Measurements from ENCODE around the gene RAPGEF2. TPM values are rescaled to one million over a fixed set of nuclear protein-coding genes. Genes with fewer than 3 reads are reported as not detected.

Gene RAPGEF2, protein sequence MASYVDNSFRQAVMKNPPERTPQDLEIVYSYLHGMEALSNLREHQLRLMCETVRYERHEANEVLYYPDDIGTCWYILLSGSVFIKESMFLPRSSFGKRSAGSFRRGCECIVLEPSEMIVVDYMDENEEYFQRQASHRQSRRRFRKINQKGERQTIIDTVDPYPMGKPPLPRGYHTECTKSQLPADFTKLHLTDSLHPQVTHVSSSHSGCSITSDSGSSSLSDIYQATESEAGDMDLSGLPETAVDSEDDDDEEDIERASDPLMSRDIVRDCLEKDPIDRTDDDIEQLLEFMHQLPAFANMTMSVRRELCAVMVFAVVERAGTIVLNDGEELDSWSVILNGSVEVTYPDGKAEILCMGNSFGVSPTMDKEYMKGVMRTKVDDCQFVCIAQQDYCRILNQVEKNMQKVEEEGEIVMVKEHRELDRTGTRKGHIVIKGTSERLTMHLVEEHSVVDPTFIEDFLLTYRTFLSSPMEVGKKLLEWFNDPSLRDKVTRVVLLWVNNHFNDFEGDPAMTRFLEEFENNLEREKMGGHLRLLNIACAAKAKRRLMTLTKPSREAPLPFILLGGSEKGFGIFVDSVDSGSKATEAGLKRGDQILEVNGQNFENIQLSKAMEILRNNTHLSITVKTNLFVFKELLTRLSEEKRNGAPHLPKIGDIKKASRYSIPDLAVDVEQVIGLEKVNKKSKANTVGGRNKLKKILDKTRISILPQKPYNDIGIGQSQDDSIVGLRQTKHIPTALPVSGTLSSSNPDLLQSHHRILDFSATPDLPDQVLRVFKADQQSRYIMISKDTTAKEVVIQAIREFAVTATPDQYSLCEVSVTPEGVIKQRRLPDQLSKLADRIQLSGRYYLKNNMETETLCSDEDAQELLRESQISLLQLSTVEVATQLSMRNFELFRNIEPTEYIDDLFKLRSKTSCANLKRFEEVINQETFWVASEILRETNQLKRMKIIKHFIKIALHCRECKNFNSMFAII (N-terminal part only)
- total RNA-seq: 17.9 and 28.0 TPM in 2 replicates

DNA sequence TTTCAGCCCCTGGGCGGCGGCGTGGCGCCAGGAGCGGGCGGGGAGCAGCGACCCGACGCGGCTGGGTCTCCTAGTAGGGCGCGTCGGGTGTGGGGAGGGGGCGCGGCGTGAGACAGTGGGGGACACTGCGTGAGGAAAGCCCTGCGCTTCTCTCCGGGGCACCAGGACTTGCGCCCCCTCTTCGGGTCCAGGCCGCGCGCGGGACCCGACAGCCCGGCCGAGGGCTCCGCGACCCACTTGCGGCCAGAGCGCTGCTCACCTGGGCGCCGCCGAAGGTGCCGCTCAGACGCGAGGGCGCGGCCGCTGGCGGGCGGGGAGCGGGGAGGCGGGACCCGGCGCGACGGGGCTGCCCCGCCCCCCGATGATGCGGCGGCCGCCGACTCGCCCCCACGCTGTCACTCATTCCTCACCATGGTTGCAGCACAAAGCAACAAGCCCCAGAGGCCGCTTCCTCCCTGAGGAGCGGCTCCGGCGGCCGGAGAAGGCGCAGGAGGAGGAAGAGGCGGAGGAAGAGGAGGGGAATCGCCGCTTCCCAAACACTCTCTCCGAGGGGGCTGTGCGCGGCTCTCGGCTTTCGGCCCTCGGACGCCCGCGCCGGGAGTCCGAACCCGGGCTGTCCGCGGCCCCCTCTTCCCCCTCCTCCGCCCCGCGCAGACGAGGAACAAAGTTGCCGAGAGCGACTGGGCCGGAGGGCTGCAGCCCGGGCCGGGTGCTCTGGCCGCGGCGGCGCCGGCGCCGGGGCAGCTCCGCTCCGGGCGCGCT, at the start of gene RAPGEF2:
Gene RAPGEF2 (plus strand): TSS at position 458 of the 762 bp plus-strand sequence. CDS start 1,084 bp downstream, outside the sequence.

Measured in tracheal epithelial cell (primary cell).